Glutamatergic neuron (in vitro differentiated cells): ENCODE measurements around the gene FAM222B. TPM values are rescaled to one million over a fixed set of nuclear protein-coding genes. Genes with fewer than 3 reads are reported as not detected.

Experiments
- DNase-seq: peaks from one replicate; pipeline ENCODE4 v3.0.0; 2022
- H3K27ac Mint-ChIP-seq: one replicate; pipeline ENCODE4 v1.8.0; 2020; ENCODE audit warnings: mild to moderate bottlenecking, mixed read lengths, inconsistent platforms; ENCODE audit not compliant: unreplicated experiment
- H3K27me3 Mint-ChIP-seq: one replicate; pipeline ENCODE4 v1.8.0; 2020; ENCODE audit warnings: mild to moderate bottlenecking, moderate library complexity, mixed read lengths, inconsistent platforms; ENCODE audit not compliant: unreplicated experiment
- H3K36me3 Mint-ChIP-seq: one replicate; pipeline ENCODE4 v1.8.0; 2020; ENCODE audit warnings: mild to moderate bottlenecking, mixed read lengths, inconsistent platforms; ENCODE audit not compliant: unreplicated experiment
- H3K4me1 Mint-ChIP-seq: one replicate; pipeline ENCODE4 v1.8.0; 2020; ENCODE audit warnings: mild to moderate bottlenecking, low read depth, mixed read lengths, inconsistent platforms; ENCODE audit not compliant: unreplicated experiment
- H3K4me3 Mint-ChIP-seq: one replicate; pipeline ENCODE4 v1.8.0; 2020; ENCODE audit warnings: mild to moderate bottlenecking, mixed read lengths, inconsistent platforms; ENCODE audit not compliant: unreplicated experiment
- H3K9me3 Mint-ChIP-seq: one replicate; pipeline ENCODE4 v1.8.0; 2020; ENCODE audit warnings: mild to moderate bottlenecking, moderate library complexity, mixed read lengths, inconsistent platforms; ENCODE audit not compliant: unreplicated experiment
- long read RNA-seq: library from polyadenylated mRNA; unstranded; transcript quantifications from one replicate; pipeline ENCODE4 v2.0.0, GENCODE V29; 2020; ENCODE audit not compliant: unreplicated experiment
- total RNA-seq: library from RNA; stranded (reverse); fragmentation: NEBNext Ultra II Directional; extraction: Animal tissue kit (Norgen Biotek cat#: 25700); gene quantifications from one replicate; pipeline ENCODE4 v1.2.1, GENCODE V29; 2021; ENCODE audit not compliant: unreplicated experiment
- TF ChIP-seq, protein P1 (sequence below): fragments of 200-600 bp; sonication (generic); IDR thresholded peaks from one replicate; pipeline ENCODE4 v1.5.0; 2021; ENCODE audit not compliant: partially characterized antibody, unreplicated experiment

The FAM222B gene
- total RNA-seq, result 44.0 TPM
- long read RNA-seq, partial matches to known transcripts, result 0 of 6 reads
- long read RNA-seq, other reads (novel, unspliced or antisense), result 4 of 6 reads

GRCh38 chr17:28842282-28843012, at the start of gene FAM222B:
FAM222B (minus strand) TSS chr17:28842790; CDS start chr17:28766667, 76,123 bp downstream.
- DNase-seq, result peak; percentile 94
- Mint-ChIP-seq H3K9me3 (peaks cover 4% of the 10 kb centered on the region), H3K4me3 (peak within 1 kb of the TSS; percentile 95), H3K4me1 (peaks cover 4% of the 10 kb centered on the region), H3K36me3 (no peaks in the 10 kb centered on the region), H3K27me3 (no peaks in the 10 kb centered on the region), H3K27ac (peak within 1 kb of the TSS; percentile 89)
- TF ChIP-seq, protein P1, sequence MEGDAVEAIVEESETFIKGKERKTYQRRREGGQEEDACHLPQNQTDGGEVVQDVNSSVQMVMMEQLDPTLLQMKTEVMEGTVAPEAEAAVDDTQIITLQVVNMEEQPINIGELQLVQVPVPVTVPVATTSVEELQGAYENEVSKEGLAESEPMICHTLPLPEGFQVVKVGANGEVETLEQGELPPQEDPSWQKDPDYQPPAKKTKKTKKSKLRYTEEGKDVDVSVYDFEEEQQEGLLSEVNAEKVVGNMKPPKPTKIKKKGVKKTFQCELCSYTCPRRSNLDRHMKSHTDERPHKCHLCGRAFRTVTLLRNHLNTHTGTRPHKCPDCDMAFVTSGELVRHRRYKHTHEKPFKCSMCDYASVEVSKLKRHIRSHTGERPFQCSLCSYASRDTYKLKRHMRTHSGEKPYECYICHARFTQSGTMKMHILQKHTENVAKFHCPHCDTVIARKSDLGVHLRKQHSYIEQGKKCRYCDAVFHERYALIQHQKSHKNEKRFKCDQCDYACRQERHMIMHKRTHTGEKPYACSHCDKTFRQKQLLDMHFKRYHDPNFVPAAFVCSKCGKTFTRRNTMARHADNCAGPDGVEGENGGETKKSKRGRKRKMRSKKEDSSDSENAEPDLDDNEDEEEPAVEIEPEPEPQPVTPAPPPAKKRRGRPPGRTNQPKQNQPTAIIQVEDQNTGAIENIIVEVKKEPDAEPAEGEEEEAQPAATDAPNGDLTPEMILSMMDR, result no peak

GRCh38 chr17:28892024-28892423, 49.4 kb upstream of the FAM222B start:
- Mint-ChIP-seq H3K4me3 (no peak overlapping the region), H3K4me1 (peaks cover 13% of the 10 kb centered on the region), H3K9me3 (peaks cover 8% of the 10 kb centered on the region), H3K27ac (no peak overlapping the region), H3K36me3 (peaks cover 4% of the 10 kb centered on the region), H3K27me3 (no peaks in the 10 kb centered on the region)
- DNase-seq, result no peak
- TF ChIP-seq, protein P1, result no peak

- TF ChIP-seq, protein P1, result no peak
- no peaks in the 10 kb centered on the region for H3K27me3 Mint-ChIP-seq
- peaks cover 4% of the 10 kb centered on the region for H3K36me3 Mint-ChIP-seq
- peaks cover 8% of the 10 kb centered on the region for H3K9me3 Mint-ChIP-seq
- no peak for DNase-seq
- H3K4me1 Mint-ChIP-seq, result peaks cover 15% of the 10 kb centered on the region
- H3K4me3 Mint-ChIP-seq, result peak overlapping the region; percentile 16
- no peak overlapping the region for H3K27ac Mint-ChIP-seq
Observed at GRCh38 chr17:28891201-28891600, 48.6 kb upstream of the FAM222B start.

GRCh38 chr17:28889996-28890395, 47.4 kb upstream of the FAM222B start:
- Mint-ChIP-seq H3K9me3 (peaks cover 5% of the 10 kb centered on the region), H3K27me3 (peaks cover 3% of the 10 kb centered on the region), H3K4me1 (peaks cover 8% of the 10 kb centered on the region), H3K36me3 (peaks cover 4% of the 10 kb centered on the region), H3K4me3 (no peak overlapping the region), H3K27ac (no peak overlapping the region)
- TF ChIP-seq, protein P1, result no peak
- no peak for DNase-seq

DNA sequence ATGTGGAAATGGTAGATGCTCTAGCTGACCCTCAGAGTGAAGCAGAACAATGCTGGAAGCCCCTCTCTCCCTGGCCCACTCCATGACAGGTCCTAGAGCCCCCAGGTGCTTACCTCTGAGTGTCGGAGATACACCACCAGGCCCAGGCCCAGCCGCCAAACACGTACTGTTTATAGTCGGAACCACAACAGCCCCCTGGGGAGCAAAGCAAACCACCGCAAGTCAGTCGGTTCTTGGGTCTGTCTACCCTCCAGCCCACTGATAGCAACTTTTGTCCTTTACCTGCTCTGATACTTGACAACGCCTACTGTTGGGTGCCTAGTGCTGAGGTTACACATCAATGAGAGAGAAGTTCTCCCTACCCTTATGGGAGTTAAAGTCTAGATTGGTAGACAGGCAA, 46.2 kb upstream of the FAM222B start:
- TF ChIP-seq, protein P1, result no peak
- Mint-ChIP-seq H3K4me3 (no peak overlapping the region), H3K9me3 (peaks cover 5% of the 10 kb centered on the region), H3K36me3 (peaks cover 4% of the 10 kb centered on the region), H3K4me1 (peaks cover 6% of the 10 kb centered on the region), H3K27ac (no peak overlapping the region), H3K27me3 (peaks cover 5% of the 10 kb centered on the region)
- DNase-seq, result no peak
